ENCODE results near the gene CNTNAP3B.
"Not testable (repeated sequence)": the region's sequence is repeated elsewhere in the genome, so short reads cannot be mapped to it uniquely, and the experiment has no call there.

- not testable (repeated sequence) for TF ChIP-seq CTCF (IDR thresholded peaks at IDR 0.05; ENCODE audit: low read depth, low read length, poor library complexity, severe bottlenecking); EZH2phosphoT487 (IDR thresholded peaks at IDR 0.05; ENCODE audit: borderline replicate concordance, low read length)
Observed at GRCh38 chr9:41902762-41903161, 226.5 kb downstream of the CNTNAP3B start.

Measured in DOHH2 (cell line).